Cardiac muscle cell (in vitro differentiated cells and primary cell): ENCODE data around the gene FAM117A. TPM values are rescaled to one million over a fixed set of nuclear protein-coding genes. Genes with fewer than 3 reads are reported as not detected.

Source experiments
- DNase-seq, 2 donors: peaks; one replicate each; pipeline versions ENCODE4 v3.0.0 to v3.0.0-alpha.2; 2010 to 2017; ENCODE audit warnings: low read depth in 1 of 2, low spot score in 1 of 2
- H3K27ac ChIP-seq: fragments of 200-600 bp; sonication (generic); 2 replicates; pipeline ENCODE4 v1.5.1; 2016
- H3K27me3 ChIP-seq: fragments of 200-600 bp; sonication (generic); 2 replicates; pipeline ENCODE4 v1.6.0; 2016; ENCODE audit warnings: control low read depth
- H3K36me3 ChIP-seq: fragments of 200-600 bp; sonication (generic); 2 replicates; pipeline ENCODE4 v1.5.1; 2016; ENCODE audit warnings: control low read depth
- H3K4me1 ChIP-seq: fragments of 200-600 bp; sonication (generic); 2 replicates; pipeline ENCODE4 v1.8.1; 2017; ENCODE audit warnings: low read depth, mild to moderate bottlenecking, mixed run types
- H3K4me3 ChIP-seq: fragments of 200-600 bp; sonication (generic); 2 replicates; pipeline ENCODE4 v1.5.1; 2016; ENCODE audit warnings: mild to moderate bottlenecking
- H3K9me3 ChIP-seq: fragments of 200-600 bp; sonication (generic); 2 replicates; pipeline ENCODE4 v1.5.1; 2017; ENCODE audit warnings: low read depth, mild to moderate bottlenecking, control low read depth
- CTCF ChIP-seq: IDR thresholded peaks from 2 replicates; pipeline ENCODE4 v1.5.1; 2012; ENCODE audit warnings: low read depth, mild to moderate bottlenecking, low read length
- polyA plus RNA-seq: library from polyadenylated mRNA; unstranded; fragments of >200 nt; fragmentation: Nextera tagmentation; extraction: Ambion mirVana; gene quantifications from 2 replicates; pipeline ENCODE4 v1.2.1, GENCODE V29; 2016
- total RNA-seq: library from RNA; depleted of rRNA; stranded (reverse); fragments of >200 nt; gene quantifications from 2 replicates; pipeline ENCODE4 v1.2.3, GENCODE V29; 2016

The FAM117A gene
- total and polyA plus RNA-seq, 2 experiments from 2014 or later, result 21.8 to 30.9 TPM

DNA sequence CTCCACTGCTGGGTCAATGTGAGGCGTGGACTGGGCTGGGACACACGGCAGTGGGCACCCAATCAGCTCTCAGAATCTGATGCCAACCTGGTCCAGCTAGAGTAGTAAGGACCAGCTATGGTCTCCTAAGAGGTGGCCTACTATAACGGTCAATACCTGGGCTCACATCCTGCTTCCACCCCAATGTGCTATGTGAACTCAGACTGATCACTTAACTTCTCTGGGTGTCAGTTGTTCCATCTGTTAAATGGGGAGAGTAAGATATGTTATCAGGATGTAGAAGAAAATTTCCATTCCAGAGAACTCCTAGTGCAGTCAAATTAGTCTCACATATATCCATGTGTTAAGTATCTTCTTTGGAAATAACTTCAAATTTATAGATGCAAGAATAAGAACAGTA lies 14.2 kb downstream of the FAM117A start:
- DNase-seq, result no peak
- Histone ChIP-seq H3K9me3 (no peaks in the 10 kb centered on the region), H3K4me1 (peaks cover 13% of the 10 kb centered on the region), H3K27me3 (no peaks in the 10 kb centered on the region), H3K27ac (no peak overlapping the region), H3K4me3 (no peak overlapping the region), H3K36me3 (no peaks in the 10 kb centered on the region)
- TF ChIP-seq CTCF, result no peak

DNA sequence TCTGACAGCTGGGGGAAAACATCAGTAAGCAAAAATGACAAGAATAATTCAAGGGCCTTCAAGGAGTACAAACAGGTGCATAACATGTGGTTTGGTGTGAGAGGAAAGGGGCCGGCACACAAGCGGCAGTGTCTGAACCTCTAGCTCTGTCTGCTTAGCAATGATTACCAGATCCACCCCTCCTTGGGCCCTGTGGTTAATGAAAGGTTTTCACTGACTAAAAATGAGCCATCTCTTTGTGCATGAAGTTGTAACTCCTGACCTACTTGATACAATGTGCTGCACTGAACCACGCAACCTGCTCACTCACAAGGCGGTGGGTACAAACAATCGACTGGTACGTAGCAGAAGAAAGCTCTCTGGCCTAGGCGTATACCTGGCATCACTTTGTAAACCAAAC lies 15.1 kb downstream of the FAM117A start:
- H3K36me3 ChIP-seq, result no peaks in the 10 kb centered on the region
- no peak overlapping the region for H3K27ac ChIP-seq
- TF ChIP-seq CTCF, result no peak
- no peak overlapping the region for H3K4me3 ChIP-seq
- DNase-seq, result no peak
- H3K9me3 ChIP-seq, result no peaks in the 10 kb centered on the region
- peaks cover 13% of the 10 kb centered on the region for H3K4me1 ChIP-seq
- no peaks in the 10 kb centered on the region for H3K27me3 ChIP-seq

GRCh38 chr17:49748223-49748622 lies 15.7 kb downstream of the FAM117A start:
- Histone ChIP-seq H3K4me3 (no peak overlapping the region), H3K9me3 (no peaks in the 10 kb centered on the region), H3K27me3 (no peaks in the 10 kb centered on the region), H3K27ac (no peak overlapping the region), H3K4me1 (peaks cover 13% of the 10 kb centered on the region), H3K36me3 (no peaks in the 10 kb centered on the region)
- no peak for TF ChIP-seq CTCF
- DNase-seq, result no peak

- no peak for TF ChIP-seq CTCF
- Histone ChIP-seq H3K27me3 (no peaks in the 10 kb centered on the region), H3K4me3 (no peak overlapping the region), H3K4me1 (peaks cover 18% of the 10 kb centered on the region), H3K27ac (no peak overlapping the region), H3K9me3 (no peaks in the 10 kb centered on the region), H3K36me3 (no peaks in the 10 kb centered on the region)
- no peak for DNase-seq
Measured at GRCh38 chr17:49747632-49748031, 16.3 kb downstream of the FAM117A start.

DNA sequence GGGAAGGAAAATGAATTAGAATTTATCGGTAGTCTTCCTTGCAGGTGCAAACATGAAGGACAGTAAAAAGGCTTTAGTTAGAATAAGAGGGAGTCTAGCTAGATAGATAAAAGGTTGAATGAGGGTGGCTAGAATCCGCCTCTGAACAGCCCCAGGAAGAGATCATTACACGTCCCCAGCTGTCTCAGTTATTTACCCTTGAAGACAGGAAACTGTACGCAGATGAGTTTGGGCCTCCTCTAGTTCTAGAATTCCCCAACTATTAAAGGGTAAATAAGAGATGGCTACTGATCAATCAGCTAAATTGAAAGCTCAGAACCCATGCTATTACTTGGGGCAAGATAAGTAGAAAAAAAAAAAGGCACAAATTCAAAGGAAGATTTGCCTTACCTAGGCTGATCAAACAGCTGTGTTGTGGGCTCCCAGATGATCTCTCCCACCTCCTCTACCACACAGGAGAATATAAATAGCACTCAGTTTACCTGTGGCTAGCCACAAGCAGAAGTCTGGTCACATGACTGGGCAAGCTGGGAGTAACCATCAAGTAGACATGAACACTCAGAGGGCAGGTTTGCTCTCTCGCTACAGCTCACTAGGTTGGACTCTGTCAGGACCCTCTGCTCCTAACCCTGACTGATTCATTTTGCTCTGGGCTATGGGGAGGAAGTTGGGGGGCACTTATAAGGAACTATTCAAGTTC lies 17.0 kb downstream of the FAM117A start:
- no peak for DNase-seq
- Histone ChIP-seq H3K27me3 (no peaks in the 10 kb centered on the region), H3K4me1 (peaks cover 24% of the 10 kb centered on the region), H3K36me3 (no peaks in the 10 kb centered on the region), H3K4me3 (no peak overlapping the region), H3K9me3 (no peaks in the 10 kb centered on the region), H3K27ac (peak overlapping the region; percentile 12)
- TF ChIP-seq CTCF, result no peak
